ENCODE results near the gene KRTAP10-1.

GRCh38 chr21:44508711-44509445 is 31.1 kb downstream of the KRTAP10-1 start:
- TF ChIP-seq EZH2phosphoT487 (IDR thresholded peaks at IDR 0.05; ENCODE audit: borderline replicate concordance, low read depth, low read length) (no peak), CTCF (conservative IDR thresholded peaks at IDR 0.05; ENCODE audit: low read length) (no peak)

All from OCI-LY7 (cell line).